OCI-LY3 (cell line): ENCODE measurements around the gene TMEM100.

Experiments used
- H2AFZ ChIP-seq: fragments of 200-600, 300-600 bp; shearing (Covaris generic); 2 replicates; pipeline ENCODE4 v1.6.0; 2014; ENCODE audit warnings: antibody characterized with exemption, low read depth, low read length
- H3K27ac ChIP-seq: fragments of 200-600, 300-600 bp; sonication (generic); 2 replicates; pipeline ENCODE4 v1.5.1; 2014; ENCODE audit warnings: mild to moderate bottlenecking, low read length, moderate library complexity, mixed read lengths
- H3K27me3 ChIP-seq: fragments of 200-600, 300-600 bp; sonication (generic); 2 replicates; pipeline ENCODE4 v1.6.1; 2014; ENCODE audit warnings: low read depth, low read length, mixed read lengths
- H3K36me3 ChIP-seq: fragments of 200-600, 300-600 bp; sonication (generic); replicated peaks from 2 replicates; pipeline ENCODE3; 2014; ENCODE audit warnings: low read depth, low read length, mixed read lengths
- H3K4me1 ChIP-seq: fragments of 300-600, 200-600 bp; sonication (generic); 2 replicates; pipeline ENCODE4 v1.6.1; 2014; ENCODE audit warnings: low read length, mixed read lengths
- H3K4me2 ChIP-seq: fragments of 200-600, 300-600 bp; sonication (generic); 2 replicates; pipeline ENCODE4 v1.6.1; 2014; ENCODE audit warnings: low read length, mixed read lengths
- H3K4me3 ChIP-seq: fragments of 300-600, 200-600 bp; sonication (generic); 2 replicates; pipeline ENCODE4 v1.5.1; 2014; ENCODE audit warnings: antibody characterized with exemption, mild to moderate bottlenecking, low read length, moderate library complexity
- H3K79me2 ChIP-seq: fragments of 300-600, 200-600 bp; shearing (Covaris generic); 2 replicates; pipeline ENCODE4 v1.6.1; 2014; ENCODE audit warnings: mild to moderate bottlenecking, low read length, mixed read lengths
- H3K9ac ChIP-seq: fragments of 300-600, 200-600 bp; shearing (Covaris generic); 2 replicates; pipeline ENCODE4 v1.6.0; 2014; ENCODE audit warnings: mild to moderate bottlenecking, low read length, moderate library complexity
- H3K9me3 ChIP-seq: fragments of 200-600, 300-600 bp; shearing (Covaris generic); 2 replicates; pipeline ENCODE4 v1.6.1; 2014; ENCODE audit warnings: low read length, mixed read lengths; ENCODE audit not compliant: insufficient read depth
- H4K20me1 ChIP-seq: fragments of 200-600, 300-600 bp; sonication (generic); 2 replicates; pipeline ENCODE4 v1.6.1; 2016; ENCODE audit warnings: low read length, mixed read lengths; ENCODE audit not compliant: insufficient read depth
- CTCF ChIP-seq: fragments of 200-600, 300-600 bp; sonication (generic); IDR thresholded peaks from 2 replicates; pipeline ENCODE4 v1.5.1; 2014; ENCODE audit warnings: antibody characterized with exemption, low read length, low read depth
- EZH2phosphoT487 ChIP-seq: fragments of 200-600 bp; shearing (Covaris generic); IDR thresholded peaks from 2 replicates; pipeline ENCODE4 v1.6.1; 2018; ENCODE audit warnings: antibody characterized with exemption, mixed run types, low read depth

TMEM100 gene

GRCh38 chr17:55756689-55757088 lies 34.0 kb upstream of the TMEM100 start:
- H3K27me3 ChIP-seq, result peaks cover 8% of the 10 kb centered on the region
- no peaks in the 10 kb centered on the region for H3K4me1 ChIP-seq
- no peaks in the 10 kb centered on the region for H3K9me3 ChIP-seq
- no peak overlapping the region for H3K4me3 ChIP-seq
- no peaks in the 10 kb centered on the region for H3K36me3 ChIP-seq
- TF ChIP-seq EZH2phosphoT487 (no peak), CTCF (no peak)
- no peaks in the 10 kb centered on the region for H3K79me2 ChIP-seq
- H3K9ac ChIP-seq, result no peak overlapping the region
- H3K27ac ChIP-seq, result no peak overlapping the region
- H4K20me1 ChIP-seq, result no peaks in the 10 kb centered on the region
- H2AFZ ChIP-seq, result no peak overlapping the region
- no peak overlapping the region for H3K4me2 ChIP-seq

- Histone ChIP-seq H3K4me1 (no peaks in the 10 kb centered on the region), H3K27ac (no peak overlapping the region), H3K27me3 (peaks cover 23% of the 10 kb centered on the region), H3K9me3 (no peaks in the 10 kb centered on the region), H3K79me2 (no peaks in the 10 kb centered on the region), H4K20me1 (no peaks in the 10 kb centered on the region), H3K4me2 (peak overlapping the region; percentile 77), H3K36me3 (no peaks in the 10 kb centered on the region), H3K9ac (no peak overlapping the region), H2AFZ (no peak overlapping the region), H3K4me3 (peak overlapping the region; percentile 81)
- no peak for TF ChIP-seq EZH2phosphoT487
Observed at GRCh38 chr17:55751720-55752250, 29.1 kb upstream of the TMEM100 start.

- peak within 1 kb of the TSS; percentile 77 for H3K4me2 ChIP-seq
- no peak within 1 kb of the TSS for H3K27ac ChIP-seq
- TF ChIP-seq EZH2phosphoT487 (no peak), CTCF (peak; percentile 19; the same call in 1 of the 2 replicates)
Observed at GRCh38 chr17:55750750-55751657, 28.3 kb upstream of the TMEM100 start, which contains the start of gene PCTP. TSS of gene PCTP (plus strand) at chr17:55751051. CDS start at chr17:55751104, 53 bp downstream.

GRCh38 chr17:55749985-55750384 lies 27.3 kb upstream of the TMEM100 start:
- Histone ChIP-seq H3K27ac (no peak overlapping the region), H4K20me1 (no peaks in the 10 kb centered on the region), H3K4me2 (no peak overlapping the region), H3K9me3 (no peaks in the 10 kb centered on the region), H3K36me3 (no peaks in the 10 kb centered on the region), H3K4me1 (no peaks in the 10 kb centered on the region), H3K79me2 (no peaks in the 10 kb centered on the region), H3K4me3 (no peak overlapping the region), H3K27me3 (peaks cover 37% of the 10 kb centered on the region), H3K9ac (no peak overlapping the region), H2AFZ (no peak overlapping the region)
- TF ChIP-seq EZH2phosphoT487 (no peak), CTCF (no peak)

More at GRCh38 chr17:55750750-55751657, 28.3 kb upstream of the TMEM100 start, which contains the start of gene PCTP:
- H3K27me3 ChIP-seq, result peaks cover 29% of the 10 kb centered on the region
- H3K9ac ChIP-seq, result peak within 1 kb of the TSS; percentile 51
- peak within 1 kb of the TSS; percentile 81 for H3K4me3 ChIP-seq
- H3K9me3 ChIP-seq, result no peaks in the 10 kb centered on the region
- no peaks in the 10 kb centered on the region for H3K4me1 ChIP-seq
- H2AFZ ChIP-seq, result peak within 1 kb of the TSS; percentile 82
- H3K79me2 ChIP-seq, result no peaks in the 10 kb centered on the region
- H4K20me1 ChIP-seq, result no peaks in the 10 kb centered on the region
- H3K36me3 ChIP-seq, result no peaks in the 10 kb centered on the region
